H9 (cell line): ENCODE data around the gene BEST4. TPM values are rescaled to one million over a fixed set of nuclear protein-coding genes. Genes with fewer than 3 reads are reported as not detected.

Source experiments
- DNase-seq: peaks from one replicate; pipeline ENCODE4 v3.0.0-alpha.2; 2017
- H2AFZ ChIP-seq: one replicate; pipeline ENCODE4 v1.6.1; 2013; ENCODE audit warnings: mild to moderate bottlenecking, low read length, control low read depth, moderate library complexity
- H2AK5ac ChIP-seq: 2 replicates; pipeline ENCODE4 v1.6.1; 2013; ENCODE audit warnings: low read length, control low read depth, mixed read lengths; ENCODE audit not compliant: insufficient read length
- H2BK120ac ChIP-seq: one replicate; pipeline ENCODE4 v1.6.1; 2013; ENCODE audit warnings: low read depth, mild to moderate bottlenecking, low read length, control low read depth, inconsistent platforms; ENCODE audit not compliant: poor library complexity, severe bottlenecking
- H2BK12ac ChIP-seq: 2 replicates; pipeline ENCODE4 v1.6.1; 2013; ENCODE audit warnings: low read length, control low read depth, mixed read lengths, low read depth; ENCODE audit not compliant: insufficient read length
- H2BK15ac ChIP-seq: 2 replicates; pipeline ENCODE4 v1.6.1; 2013; ENCODE audit warnings: low read depth, low read length, control low read depth
- H2BK20ac ChIP-seq: one replicate; pipeline ENCODE4 v1.6.1; 2013; ENCODE audit warnings: low read depth, mild to moderate bottlenecking, low read length, control low read depth, inconsistent platforms; ENCODE audit not compliant: poor library complexity, severe bottlenecking
- H2BK5ac ChIP-seq: 2 replicates; pipeline ENCODE4 v1.6.1; 2013; ENCODE audit warnings: low read length, control low read depth, mixed read lengths; ENCODE audit not compliant: insufficient read length
- H3K14ac ChIP-seq: 2 replicates; pipeline ENCODE4 v1.6.1; 2013; ENCODE audit warnings: low read length, control low read depth; ENCODE audit not compliant: insufficient read depth
- H3K18ac ChIP-seq: 2 replicates; pipeline ENCODE4 v1.6.1; 2013; ENCODE audit warnings: low read depth, mild to moderate bottlenecking, mixed read lengths, low read length, control low read depth; ENCODE audit not compliant: insufficient read length
- H3K23ac ChIP-seq: 2 replicates; pipeline ENCODE4 v1.6.1; 2013; ENCODE audit warnings: low read length, control low read depth, mixed read lengths, low read depth; ENCODE audit not compliant: insufficient read length
- H3K23me2 ChIP-seq: 2 replicates; pipeline ENCODE4 v1.6.1; 2013; ENCODE audit warnings: low read depth, mild to moderate bottlenecking, mixed read lengths, low read length, control low read depth; ENCODE audit not compliant: insufficient read length, poor library complexity, severe bottlenecking
- H3K27ac ChIP-seq: 2 replicates; pipeline ENCODE4 v1.5.1; 2013; ENCODE audit warnings: low read length, control low read depth, mixed read lengths, low read depth; ENCODE audit not compliant: insufficient read length
- H3K27me3 ChIP-seq: 2 replicates; pipeline ENCODE4 v1.6.1; 2013; ENCODE audit warnings: low read length, control low read depth, inconsistent platforms; ENCODE audit not compliant: insufficient read depth
- H3K4ac ChIP-seq: 2 replicates; pipeline ENCODE4 v1.6.1; 2013; ENCODE audit warnings: low read depth, mild to moderate bottlenecking, control low read depth, inconsistent platforms, low read length, moderate library complexity
- H3K4me1 ChIP-seq: 2 replicates; pipeline ENCODE4 v1.6.1; 2013; ENCODE audit warnings: low read length, control low read depth, inconsistent platforms; ENCODE audit not compliant: insufficient read depth
- H3K4me2 ChIP-seq: 2 replicates; pipeline ENCODE4 v1.6.1; 2013; ENCODE audit warnings: low read length, control low read depth, mixed read lengths; ENCODE audit not compliant: insufficient read length, insufficient read depth
- H3K56ac ChIP-seq: 2 replicates; pipeline ENCODE4 v1.6.1; 2013; ENCODE audit warnings: low read depth, mild to moderate bottlenecking, mixed read lengths, low read length, control low read depth; ENCODE audit not compliant: insufficient read length
- H3K79me1 ChIP-seq: 2 replicates; pipeline ENCODE4 v1.6.1; 2013; ENCODE audit warnings: low read depth, mild to moderate bottlenecking, moderate library complexity, low read length, control low read depth, inconsistent platforms; ENCODE audit not compliant: insufficient read depth, poor library complexity, severe bottlenecking
- H3K79me2 ChIP-seq: 2 replicates; pipeline ENCODE4 v1.6.1; 2013; ENCODE audit warnings: low read length, control low read depth, inconsistent platforms; ENCODE audit not compliant: insufficient read depth
- H3K9ac ChIP-seq: 2 replicates; pipeline ENCODE4 v1.6.1; 2013; ENCODE audit warnings: low read length, control low read depth, mixed read lengths; ENCODE audit not compliant: insufficient read length; ENCODE audit errors: extremely low read depth
- H3K9me3 ChIP-seq: one replicate; pipeline ENCODE4 v1.6.1; 2013; ENCODE audit warnings: low read depth, low read length, inconsistent platforms; ENCODE audit not compliant: control insufficient read depth
- H3T11ph ChIP-seq: one replicate; pipeline ENCODE4 v1.6.1; 2013; ENCODE audit warnings: mild to moderate bottlenecking, low read length, control low read depth, inconsistent platforms
- H4K20me1 ChIP-seq: one replicate; pipeline ENCODE4 v1.6.1; 2013; ENCODE audit not compliant: control insufficient read depth, insufficient read length, insufficient read depth
- H4K5ac ChIP-seq: 2 replicates; pipeline ENCODE4 v1.6.1; 2013; ENCODE audit warnings: low read depth, mild to moderate bottlenecking, mixed read lengths, low read length, control low read depth; ENCODE audit not compliant: insufficient read length
- H4K8ac ChIP-seq: replicated peaks from 2 replicates; pipeline ENCODE4 v1.6.1; 2013; ENCODE audit warnings: low read length, control low read depth, mixed read lengths, low read depth; ENCODE audit not compliant: insufficient read length
- H4K91ac ChIP-seq: 2 replicates; pipeline ENCODE4 v1.6.1; 2013; ENCODE audit warnings: low read depth, mild to moderate bottlenecking, moderate library complexity, mixed read lengths, low read length, control low read depth; ENCODE audit not compliant: insufficient read length
- H3K27ac Mint-ChIP-seq, 3 experiments: 2 replicates in 2 of 3; 3 replicates in 1 of 3; pipeline ENCODE4 v1.8.0; 2020 to 2021; ENCODE audit warnings: mixed read lengths in 3 of 3, mild to moderate bottlenecking in 1 of 3, moderate library complexity in 1 of 3
- H3K27me3 Mint-ChIP-seq: 2 replicates; pipeline ENCODE4 v1.8.0; 2021; ENCODE audit warnings: low read depth, mild to moderate bottlenecking, moderate library complexity, mixed read lengths
- H3K36me3 Mint-ChIP-seq, 3 experiments: 2 replicates in 2 of 3; 3 replicates in 1 of 3; pipeline ENCODE4 v1.8.0; 2020 to 2021; ENCODE audit warnings: low read depth in 3 of 3, mixed read lengths in 3 of 3; ENCODE audit not compliant: insufficient read depth in 1 of 3
- H3K4me1 Mint-ChIP-seq, 2 experiments: 2 replicates each; pipeline ENCODE4 v1.8.0; 2020; ENCODE audit warnings: mixed read lengths in 2 of 2
- H3K4me3 Mint-ChIP-seq, 2 experiments: 2 replicates in 1 of 2; 3 replicates in 1 of 2; pipeline ENCODE4 v1.8.0; 2020 to 2021; ENCODE audit warnings: mild to moderate bottlenecking in 2 of 2, mixed read lengths in 2 of 2, moderate library complexity in 1 of 2
- H3K9me3 Mint-ChIP-seq, 2 experiments: 2 replicates in 1 of 2; 3 replicates in 1 of 2; pipeline ENCODE4 v1.8.0; 2020; ENCODE audit warnings: mild to moderate bottlenecking in 2 of 2, mixed read lengths in 2 of 2, moderate library complexity in 1 of 2
- WGBS: extraction: QIAGEN DNeasy Blood & Tissue Kit; methylation state at CpG from one replicate; pipeline ENCODE4 v1.1.7; 2013; ENCODE audit warnings: missing lambda C conversion rate, low lambda C conversion rate, mixed read lengths; ENCODE audit not compliant: insufficient read length; ENCODE audit errors: extremely low coverage; 5-methylcytosine and 5-hydroxymethylcytosine counted together
- total RNA-seq: library from RNA; stranded (reverse); gene quantifications from 2 replicates; pipeline ENCODE4 v1.2.1, GENCODE V29; 2021
- TF ChIP-seq, protein P1 (sequence below): fragments of 200-600 bp; sonication (generic); conservative IDR thresholded peaks from 3 replicates; pipeline ENCODE4 v1.8.0; 2021; ENCODE audit warnings: antibody characterized with exemption, mild to moderate bottlenecking

The BEST4 gene
- total RNA-seq, 1 experiment from 2014 or later, result 1.1 TPM

DNA sequence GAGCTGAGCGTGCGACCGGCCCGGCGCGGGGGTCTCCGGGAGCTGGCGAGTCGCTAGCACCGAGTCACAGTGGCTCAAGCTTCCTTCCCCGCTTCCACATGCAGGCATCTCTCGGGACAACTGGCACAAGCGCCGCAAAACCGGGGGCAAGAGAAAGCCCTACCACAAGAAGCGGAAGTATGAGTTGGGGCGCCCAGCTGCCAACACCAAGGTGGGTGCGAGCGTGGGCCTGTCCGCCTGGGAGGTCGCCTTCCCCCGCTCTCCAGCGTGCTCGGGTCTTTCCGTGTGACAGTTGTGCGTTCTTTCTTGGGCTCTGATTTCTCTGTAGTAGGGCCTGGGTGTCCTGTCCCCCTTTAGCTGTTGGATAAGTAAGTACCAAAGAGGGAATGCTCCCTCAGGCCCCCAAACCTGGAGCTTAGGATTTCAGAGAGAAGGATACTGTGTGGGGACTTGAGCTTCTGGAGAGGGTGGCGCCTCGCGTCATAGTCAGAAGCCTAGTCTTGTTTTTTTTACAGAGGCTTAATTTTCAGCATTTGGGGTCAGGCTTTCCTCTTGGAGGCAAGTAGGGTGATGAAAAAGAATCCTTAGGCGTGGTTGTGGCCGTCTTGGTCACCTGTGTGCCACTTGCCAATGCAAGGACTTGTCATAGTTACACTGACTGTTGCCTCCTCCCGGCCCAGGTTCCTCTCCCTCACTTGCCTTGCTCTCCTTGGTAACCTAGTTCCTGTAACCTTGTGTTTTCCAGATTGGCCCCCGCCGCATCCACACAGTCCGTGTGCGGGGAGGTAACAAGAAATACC, 11.8 kb downstream of the BEST4 start:
- no peaks in the 10 kb centered on the region for H3K9me3 ChIP-seq
- peak overlapping the region; percentile 98 for H3K9ac ChIP-seq
- peak overlapping the region; percentile 13 for H2AK5ac ChIP-seq
- H4K5ac ChIP-seq, result peak overlapping the region; percentile 83
- peaks cover 17% of the 10 kb centered on the region; the same call in 1 of the 2 replicates for H3K79me2 ChIP-seq
- H4K20me1 ChIP-seq, result peaks cover 4% of the 10 kb centered on the region
- H3K27ac ChIP-seq, result no peak overlapping the region
- H3K4ac ChIP-seq, result peak overlapping the region; percentile 33; the same call in 1 of the 2 replicates
- H2BK20ac ChIP-seq, result no peak overlapping the region
- no peaks in the 10 kb centered on the region for H3K27me3 Mint-ChIP-seq
- peaks cover 11% of the 10 kb centered on the region for H3K23me2 ChIP-seq
- H4K91ac ChIP-seq, result no peak overlapping the region
- H3K56ac ChIP-seq, result no peak overlapping the region
- TF ChIP-seq, protein P1, sequence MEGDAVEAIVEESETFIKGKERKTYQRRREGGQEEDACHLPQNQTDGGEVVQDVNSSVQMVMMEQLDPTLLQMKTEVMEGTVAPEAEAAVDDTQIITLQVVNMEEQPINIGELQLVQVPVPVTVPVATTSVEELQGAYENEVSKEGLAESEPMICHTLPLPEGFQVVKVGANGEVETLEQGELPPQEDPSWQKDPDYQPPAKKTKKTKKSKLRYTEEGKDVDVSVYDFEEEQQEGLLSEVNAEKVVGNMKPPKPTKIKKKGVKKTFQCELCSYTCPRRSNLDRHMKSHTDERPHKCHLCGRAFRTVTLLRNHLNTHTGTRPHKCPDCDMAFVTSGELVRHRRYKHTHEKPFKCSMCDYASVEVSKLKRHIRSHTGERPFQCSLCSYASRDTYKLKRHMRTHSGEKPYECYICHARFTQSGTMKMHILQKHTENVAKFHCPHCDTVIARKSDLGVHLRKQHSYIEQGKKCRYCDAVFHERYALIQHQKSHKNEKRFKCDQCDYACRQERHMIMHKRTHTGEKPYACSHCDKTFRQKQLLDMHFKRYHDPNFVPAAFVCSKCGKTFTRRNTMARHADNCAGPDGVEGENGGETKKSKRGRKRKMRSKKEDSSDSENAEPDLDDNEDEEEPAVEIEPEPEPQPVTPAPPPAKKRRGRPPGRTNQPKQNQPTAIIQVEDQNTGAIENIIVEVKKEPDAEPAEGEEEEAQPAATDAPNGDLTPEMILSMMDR, result no peak
- H3K14ac ChIP-seq, result peak overlapping the region; percentile 94
- DNase-seq, result no peak
- no peak overlapping the region for H2BK15ac ChIP-seq
- H4K8ac ChIP-seq, result no peak overlapping the region
- H2AFZ ChIP-seq, result no peak overlapping the region
- H3K9me3 Mint-ChIP-seq, result 0 out of 5 replicates have a peak, but pooled peaks cover 0 to 4% of the 10 kb centered on the region in 2 experiments
- H2BK5ac ChIP-seq, result no peak overlapping the region
- WGBS, result no CpG with 5 or more reads among the region's 36 CpGs
- H3K27ac Mint-ChIP-seq, result peak overlapping the region; percentile 91 to 97 (median 94)
- H3K18ac ChIP-seq, result peak overlapping the region; percentile 83
- H3K27me3 ChIP-seq, result no peaks in the 10 kb centered on the region
- H3K4me2 ChIP-seq, result peak overlapping the region; percentile 99
- no peak overlapping the region for H2BK120ac ChIP-seq
- no peak overlapping the region for H3T11ph ChIP-seq
- no peaks in the 10 kb centered on the region for H3K4me1 ChIP-seq
- peaks cover 18 to 22% of the 10 kb centered on the region in 2 experiments for H3K4me1 Mint-ChIP-seq
- H3K23ac ChIP-seq, result no peak overlapping the region
- H3K36me3 Mint-ChIP-seq, result peaks cover 33 to 55% (median 47%) of the 10 kb centered on the region in 3 experiments
- no peak overlapping the region for H2BK12ac ChIP-seq
- peaks cover 2% of the 10 kb centered on the region for H3K79me1 ChIP-seq
- peak overlapping the region; percentile 81 to 95 for H3K4me3 Mint-ChIP-seq
